WTC11 (cell line): ENCODE measurements around the gene KRT72. TPM values are rescaled to one million over a fixed set of nuclear protein-coding genes. Genes with fewer than 3 reads are reported as not detected.

Experiments
- ATAC-seq: fragments of 200-7000 bp; cut with Tn5 transposase; 2 replicates; pipeline ENCODE4 v1.10.0; 2021; ENCODE audit warnings: mild to moderate bottlenecking, moderate library complexity
- CTCF ChIA-PET: fragments of 300-600 bp; sonication (Branson Sonifier 250); formaldehyde crosslinking; loops from one replicate; lab custom pipeline; 2021; ENCODE audit warnings: antibody characterized with exemption; lab: Charles Lee
- POLR2A ChIA-PET: fragments of 350-600 bp; sonication (Branson Sonifier 250); formaldehyde crosslinking; loops from one replicate; lab custom pipeline; 2021; ENCODE audit warnings: antibody characterized with exemption; lab: Charles Lee
- DNase-seq: peaks from one replicate; pipeline ENCODE4 v3.0.0; 2021; ENCODE audit warnings: low spot score
- H3K27ac Mint-ChIP-seq: 2 replicates; pipeline ENCODE4 v1.8.0; 2021; ENCODE audit warnings: mixed read lengths
- H3K27me3 Mint-ChIP-seq: 2 replicates; pipeline ENCODE4 v1.8.0; 2021; ENCODE audit warnings: low read depth, mild to moderate bottlenecking, moderate library complexity, mixed read lengths
- H3K36me3 Mint-ChIP-seq: 2 replicates; pipeline ENCODE4 v1.8.0; 2021; ENCODE audit warnings: mixed read lengths
- H3K4me1 Mint-ChIP-seq: 2 replicates; pipeline ENCODE4 v1.8.0; 2022; ENCODE audit warnings: mixed read lengths
- H3K4me3 Mint-ChIP-seq: 2 replicates; pipeline ENCODE4 v1.8.0; 2021; ENCODE audit warnings: mild to moderate bottlenecking, moderate library complexity, mixed read lengths
- H3K9me3 Mint-ChIP-seq: 2 replicates; pipeline ENCODE4 v1.8.0; 2021; ENCODE audit warnings: mixed read lengths
- ATF1 ChIP-seq: sonication (generic); formaldehyde crosslinking; IDR thresholded peaks from 2 replicates; pipeline ENCODE4 v1.8.1; 2023; ENCODE audit warnings: mild to moderate bottlenecking, moderate library complexity, missing genetic modification reagents
- CBFB ChIP-seq: sonication (generic); formaldehyde crosslinking; IDR thresholded peaks from 2 replicates; pipeline ENCODE4 v1.8.1; 2022; ENCODE audit warnings: mild to moderate bottlenecking, low read depth, missing genetic modification reagents
- EMX1 ChIP-seq: fragments of 250-450 bp; sonication (Bioruptor Pico); IDR thresholded peaks from 2 replicates; pipeline ENCODE4 v1.8.0; 2021; ENCODE audit warnings: mild to moderate bottlenecking
- ESRRA ChIP-seq: sonication (generic); formaldehyde crosslinking; IDR thresholded peaks from 2 replicates; pipeline ENCODE4 v1.8.1; 2022; ENCODE audit warnings: mild to moderate bottlenecking, missing genetic modification reagents, borderline replicate concordance
- ETV6 ChIP-seq: sonication (generic); formaldehyde crosslinking; IDR thresholded peaks from 2 replicates; pipeline ENCODE4 v1.8.1; 2022; ENCODE audit warnings: mild to moderate bottlenecking, missing genetic modification reagents
- HMGA2 ChIP-seq: fragments of 250-450 bp; sonication (Bioruptor Pico); IDR thresholded peaks from 2 replicates; pipeline ENCODE4 v1.4.0; 2021; ENCODE audit warnings: mild to moderate bottlenecking, moderate library complexity
- KAT7 ChIP-seq: sonication (generic); formaldehyde crosslinking; IDR thresholded peaks from 2 replicates; pipeline ENCODE4 v1.8.1; 2023; ENCODE audit warnings: missing genetic modification reagents, mild to moderate bottlenecking, borderline replicate concordance
- MXD4 ChIP-seq: fragments of 250-450 bp; sonication (Bioruptor Pico); IDR thresholded peaks from 2 replicates; pipeline ENCODE4 v1.8.0; 2021; ENCODE audit warnings: mild to moderate bottlenecking, moderate library complexity, borderline replicate concordance
- SMAD4 ChIP-seq: sonication (generic); formaldehyde crosslinking; IDR thresholded peaks from 2 replicates; pipeline ENCODE4 v1.8.0; 2022; ENCODE audit warnings: mild to moderate bottlenecking, missing genetic modification reagents
- TCF7 ChIP-seq: sonication (generic); formaldehyde crosslinking; IDR thresholded peaks from 2 replicates; pipeline ENCODE4 v1.8.0; 2022; ENCODE audit warnings: mild to moderate bottlenecking, low read depth, missing genetic modification reagents, moderate library complexity
- TEAD1 ChIP-seq: sonication (generic); formaldehyde crosslinking; IDR thresholded peaks from 2 replicates; pipeline ENCODE4 v1.8.0; 2022; ENCODE audit warnings: mild to moderate bottlenecking, missing genetic modification reagents
- ZBTB21 ChIP-seq: sonication (generic); formaldehyde crosslinking; IDR thresholded peaks from 2 replicates; pipeline ENCODE4 v1.8.1; 2023; ENCODE audit warnings: mild to moderate bottlenecking, missing genetic modification reagents, borderline replicate concordance
- ZNF263 ChIP-seq: sonication (generic); formaldehyde crosslinking; IDR thresholded peaks from 2 replicates; pipeline ENCODE4 v1.8.1; 2022; ENCODE audit warnings: low read depth, mild to moderate bottlenecking, moderate library complexity, missing genetic modification reagents
- ZNF671 ChIP-seq: fragments of 250-450 bp; sonication (Bioruptor Pico); IDR thresholded peaks from 2 replicates; pipeline ENCODE4 v1.8.0; 2021; ENCODE audit warnings: mild to moderate bottlenecking
- total RNA-seq: library from RNA; stranded (reverse); gene quantifications from 3 replicates; pipeline ENCODE4 v1.2.3, GENCODE V29; 2021
- TF ChIP-seq, protein P1 (sequence below): sonication (generic); formaldehyde crosslinking; IDR thresholded peaks from 2 replicates; pipeline ENCODE4 v1.8.1; 2023; ENCODE audit warnings: mild to moderate bottlenecking, missing genetic modification reagents
- TF ChIP-seq, protein P2 (sequence below): sonication (generic); formaldehyde crosslinking; IDR thresholded peaks from 2 replicates; pipeline ENCODE4 v1.8.1; 2023; ENCODE audit warnings: mild to moderate bottlenecking, missing genetic modification reagents, moderate library complexity
- TF ChIP-seq, protein P3 (sequence below): sonication (generic); formaldehyde crosslinking; IDR thresholded peaks from 2 replicates; pipeline ENCODE4 v1.8.1; 2022; ENCODE audit warnings: mild to moderate bottlenecking, missing genetic modification reagents, moderate library complexity, borderline replicate concordance
- TF ChIP-seq, protein P4 (sequence below): sonication (generic); formaldehyde crosslinking; IDR thresholded peaks from 2 replicates; pipeline ENCODE4 v1.8.1; 2022; ENCODE audit warnings: missing genetic modification reagents, borderline replicate concordance
- TF ChIP-seq, protein P5 (sequence below): fragments of 250-450 bp; sonication (Bioruptor Pico); IDR thresholded peaks from 2 replicates; pipeline ENCODE4 v2.1.2; 2022; ENCODE audit warnings: mild to moderate bottlenecking, moderate library complexity
- TF ChIP-seq, protein P6 (sequence below): sonication (generic); formaldehyde crosslinking; IDR thresholded peaks from 2 replicates; pipeline ENCODE4 v1.8.0; 2023; ENCODE audit warnings: missing genetic modification reagents
- TF ChIP-seq, protein P7 (sequence below): sonication (generic); formaldehyde crosslinking; IDR thresholded peaks from 2 replicates; pipeline ENCODE4 v1.8.1; 2022; ENCODE audit warnings: low read depth, missing genetic modification reagents, borderline replicate concordance
- TF ChIP-seq, protein P8 (sequence below): sonication (generic); formaldehyde crosslinking; IDR thresholded peaks from 2 replicates; pipeline ENCODE4 v1.8.0; 2023; ENCODE audit warnings: mild to moderate bottlenecking, missing genetic modification reagents

Gene KRT72
- total RNA-seq, 1 experiment from 2014 or later: not detected

DNA sequence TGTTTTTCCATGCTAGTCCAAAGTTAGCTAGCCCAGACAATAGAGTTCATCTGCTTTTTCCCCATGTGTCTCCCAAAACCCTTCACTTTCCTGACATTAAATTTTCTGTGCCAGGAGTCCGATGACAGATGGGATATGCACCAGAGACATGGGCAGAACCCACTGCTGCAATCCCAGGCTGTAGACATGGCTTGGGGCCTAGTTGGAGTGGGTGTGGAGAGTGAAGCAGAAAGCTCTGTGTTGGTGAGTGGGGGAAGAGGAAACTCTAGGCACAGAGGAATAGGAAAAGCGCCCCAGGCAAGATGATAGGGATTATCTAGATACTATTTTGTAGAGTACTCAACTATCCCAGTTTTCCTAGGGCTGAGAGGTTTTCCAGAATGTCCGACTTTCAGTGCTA lies 22.8 kb downstream of the KRT72 start (continued):
- no peak for TF ChIP-seq SMAD4 (CRISPR knock-in tag)
- no peak for TF ChIP-seq ZBTB21 (CRISPR knock-in tag)
- TF ChIP-seq, protein P1, sequence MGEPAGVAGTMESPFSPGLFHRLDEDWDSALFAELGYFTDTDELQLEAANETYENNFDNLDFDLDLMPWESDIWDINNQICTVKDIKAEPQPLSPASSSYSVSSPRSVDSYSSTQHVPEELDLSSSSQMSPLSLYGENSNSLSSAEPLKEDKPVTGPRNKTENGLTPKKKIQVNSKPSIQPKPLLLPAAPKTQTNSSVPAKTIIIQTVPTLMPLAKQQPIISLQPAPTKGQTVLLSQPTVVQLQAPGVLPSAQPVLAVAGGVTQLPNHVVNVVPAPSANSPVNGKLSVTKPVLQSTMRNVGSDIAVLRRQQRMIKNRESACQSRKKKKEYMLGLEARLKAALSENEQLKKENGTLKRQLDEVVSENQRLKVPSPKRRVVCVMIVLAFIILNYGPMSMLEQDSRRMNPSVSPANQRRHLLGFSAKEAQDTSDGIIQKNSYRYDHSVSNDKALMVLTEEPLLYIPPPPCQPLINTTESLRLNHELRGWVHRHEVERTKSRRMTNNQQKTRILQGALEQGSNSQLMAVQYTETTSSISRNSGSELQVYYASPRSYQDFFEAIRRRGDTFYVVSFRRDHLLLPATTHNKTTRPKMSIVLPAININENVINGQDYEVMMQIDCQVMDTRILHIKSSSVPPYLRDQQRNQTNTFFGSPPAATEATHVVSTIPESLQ: no peak
- TF ChIP-seq CBFB (CRISPR knock-in tag): no peak
- no peak for TF ChIP-seq ATF1 (CRISPR knock-in tag)
- TF ChIP-seq EMX1: no peak
- TF ChIP-seq, all 79 proteins: peak for 0

DNA sequence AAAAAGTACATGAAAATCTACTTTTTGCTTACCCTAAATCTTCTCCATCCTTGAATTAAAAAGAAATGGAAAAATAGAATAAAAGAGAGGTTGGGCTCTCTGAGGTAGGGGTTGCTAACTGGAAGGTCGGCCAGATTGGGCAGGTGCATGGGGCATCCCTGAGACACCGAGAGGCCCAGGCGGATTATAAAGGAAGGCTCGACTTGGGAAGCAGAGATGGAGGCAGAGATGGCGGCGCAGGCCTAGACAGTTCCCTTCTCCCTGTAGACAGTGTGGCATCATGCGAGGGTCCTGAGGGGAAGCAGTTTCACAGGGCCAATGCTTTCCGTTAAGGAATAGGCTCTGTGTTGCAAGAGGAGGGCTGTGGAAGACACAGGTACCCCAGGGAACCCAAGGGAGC lies 23.9 kb downstream of the KRT72 start:
- DNase-seq (no peak), ATAC-seq (no peak)
- CTCF ChIA-PET: interaction anchor here (1.0 to 2.9 kb wide), 5 partner anchors 115 to 293 kb away, joined by 3 to 12 read pairs (median 6); no protein-coding TSS in a partner anchor
- H3K4me3 Mint-ChIP-seq: no peak overlapping the region
- POLR2A ChIA-PET: no interaction called here
- TF ChIP-seq TEAD1 (no peak), ZNF263 (CRISPR knock-in tag) (no peak), TCF7 (no peak), KAT7 (no peak), ZNF671 (CRISPR knock-in tag) (no peak), ETV6 (no peak), ESRRA (CRISPR knock-in tag) (no peak), HMGA2 (CRISPR knock-in tag) (no peak), MXD4 (CRISPR knock-in tag) (no peak)
- TF ChIP-seq, protein P2, sequence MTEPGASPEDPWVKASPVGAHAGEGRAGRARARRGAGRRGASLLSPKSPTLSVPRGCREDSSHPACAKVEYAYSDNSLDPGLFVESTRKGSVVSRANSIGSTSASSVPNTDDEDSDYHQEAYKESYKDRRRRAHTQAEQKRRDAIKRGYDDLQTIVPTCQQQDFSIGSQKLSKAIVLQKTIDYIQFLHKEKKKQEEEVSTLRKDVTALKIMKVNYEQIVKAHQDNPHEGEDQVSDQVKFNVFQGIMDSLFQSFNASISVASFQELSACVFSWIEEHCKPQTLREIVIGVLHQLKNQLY (CRISPR knock-in tag): no peak
- TF ChIP-seq, protein P3, sequence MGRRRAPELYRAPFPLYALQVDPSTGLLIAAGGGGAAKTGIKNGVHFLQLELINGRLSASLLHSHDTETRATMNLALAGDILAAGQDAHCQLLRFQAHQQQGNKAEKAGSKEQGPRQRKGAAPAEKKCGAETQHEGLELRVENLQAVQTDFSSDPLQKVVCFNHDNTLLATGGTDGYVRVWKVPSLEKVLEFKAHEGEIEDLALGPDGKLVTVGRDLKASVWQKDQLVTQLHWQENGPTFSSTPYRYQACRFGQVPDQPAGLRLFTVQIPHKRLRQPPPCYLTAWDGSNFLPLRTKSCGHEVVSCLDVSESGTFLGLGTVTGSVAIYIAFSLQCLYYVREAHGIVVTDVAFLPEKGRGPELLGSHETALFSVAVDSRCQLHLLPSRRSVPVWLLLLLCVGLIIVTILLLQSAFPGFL: no peak
- TF ChIP-seq, protein P4, sequence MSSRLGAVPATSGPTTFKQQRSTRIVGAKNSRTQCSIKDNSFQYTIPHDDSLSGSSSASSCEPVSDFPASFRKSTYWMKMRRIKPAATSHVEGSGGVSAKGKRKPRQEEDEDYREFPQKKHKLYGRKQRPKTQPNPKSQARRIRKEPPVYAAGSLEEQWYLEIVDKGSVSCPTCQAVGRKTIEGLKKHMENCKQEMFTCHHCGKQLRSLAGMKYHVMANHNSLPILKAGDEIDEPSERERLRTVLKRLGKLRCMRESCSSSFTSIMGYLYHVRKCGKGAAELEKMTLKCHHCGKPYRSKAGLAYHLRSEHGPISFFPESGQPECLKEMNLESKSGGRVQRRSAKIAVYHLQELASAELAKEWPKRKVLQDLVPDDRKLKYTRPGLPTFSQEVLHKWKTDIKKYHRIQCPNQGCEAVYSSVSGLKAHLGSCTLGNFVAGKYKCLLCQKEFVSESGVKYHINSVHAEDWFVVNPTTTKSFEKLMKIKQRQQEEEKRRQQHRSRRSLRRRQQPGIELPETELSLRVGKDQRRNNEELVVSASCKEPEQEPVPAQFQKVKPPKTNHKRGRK (CRISPR knock-in tag): no peak
- TF ChIP-seq, protein P5, sequence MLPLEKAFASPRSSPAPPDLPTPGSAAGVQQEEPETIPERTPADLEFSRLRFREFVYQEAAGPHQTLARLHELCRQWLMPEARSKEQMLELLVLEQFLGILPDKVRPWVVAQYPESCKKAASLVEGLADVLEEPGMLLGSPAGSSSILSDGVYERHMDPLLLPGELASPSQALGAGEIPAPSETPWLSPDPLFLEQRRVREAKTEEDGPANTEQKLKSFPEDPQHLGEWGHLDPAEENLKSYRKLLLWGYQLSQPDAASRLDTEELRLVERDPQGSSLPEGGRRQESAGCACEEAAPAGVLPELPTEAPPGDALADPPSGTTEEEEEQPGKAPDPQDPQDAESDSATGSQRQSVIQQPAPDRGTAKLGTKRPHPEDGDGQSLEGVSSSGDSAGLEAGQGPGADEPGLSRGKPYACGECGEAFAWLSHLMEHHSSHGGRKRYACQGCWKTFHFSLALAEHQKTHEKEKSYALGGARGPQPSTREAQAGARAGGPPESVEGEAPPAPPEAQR (CRISPR knock-in tag): no peak
- TF ChIP-seq, protein P6, sequence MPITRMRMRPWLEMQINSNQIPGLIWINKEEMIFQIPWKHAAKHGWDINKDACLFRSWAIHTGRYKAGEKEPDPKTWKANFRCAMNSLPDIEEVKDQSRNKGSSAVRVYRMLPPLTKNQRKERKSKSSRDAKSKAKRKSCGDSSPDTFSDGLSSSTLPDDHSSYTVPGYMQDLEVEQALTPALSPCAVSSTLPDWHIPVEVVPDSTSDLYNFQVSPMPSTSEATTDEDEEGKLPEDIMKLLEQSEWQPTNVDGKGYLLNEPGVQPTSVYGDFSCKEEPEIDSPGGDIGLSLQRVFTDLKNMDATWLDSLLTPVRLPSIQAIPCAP (CRISPR knock-in tag): no peak
- TF ChIP-seq, protein P7, sequence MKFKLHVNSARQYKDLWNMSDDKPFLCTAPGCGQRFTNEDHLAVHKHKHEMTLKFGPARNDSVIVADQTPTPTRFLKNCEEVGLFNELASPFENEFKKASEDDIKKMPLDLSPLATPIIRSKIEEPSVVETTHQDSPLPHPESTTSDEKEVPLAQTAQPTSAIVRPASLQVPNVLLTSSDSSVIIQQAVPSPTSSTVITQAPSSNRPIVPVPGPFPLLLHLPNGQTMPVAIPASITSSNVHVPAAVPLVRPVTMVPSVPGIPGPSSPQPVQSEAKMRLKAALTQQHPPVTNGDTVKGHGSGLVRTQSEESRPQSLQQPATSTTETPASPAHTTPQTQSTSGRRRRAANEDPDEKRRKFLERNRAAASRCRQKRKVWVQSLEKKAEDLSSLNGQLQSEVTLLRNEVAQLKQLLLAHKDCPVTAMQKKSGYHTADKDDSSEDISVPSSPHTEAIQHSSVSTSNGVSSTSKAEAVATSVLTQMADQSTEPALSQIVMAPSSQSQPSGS (CRISPR knock-in tag): no peak
- TF ChIP-seq, protein P8, sequence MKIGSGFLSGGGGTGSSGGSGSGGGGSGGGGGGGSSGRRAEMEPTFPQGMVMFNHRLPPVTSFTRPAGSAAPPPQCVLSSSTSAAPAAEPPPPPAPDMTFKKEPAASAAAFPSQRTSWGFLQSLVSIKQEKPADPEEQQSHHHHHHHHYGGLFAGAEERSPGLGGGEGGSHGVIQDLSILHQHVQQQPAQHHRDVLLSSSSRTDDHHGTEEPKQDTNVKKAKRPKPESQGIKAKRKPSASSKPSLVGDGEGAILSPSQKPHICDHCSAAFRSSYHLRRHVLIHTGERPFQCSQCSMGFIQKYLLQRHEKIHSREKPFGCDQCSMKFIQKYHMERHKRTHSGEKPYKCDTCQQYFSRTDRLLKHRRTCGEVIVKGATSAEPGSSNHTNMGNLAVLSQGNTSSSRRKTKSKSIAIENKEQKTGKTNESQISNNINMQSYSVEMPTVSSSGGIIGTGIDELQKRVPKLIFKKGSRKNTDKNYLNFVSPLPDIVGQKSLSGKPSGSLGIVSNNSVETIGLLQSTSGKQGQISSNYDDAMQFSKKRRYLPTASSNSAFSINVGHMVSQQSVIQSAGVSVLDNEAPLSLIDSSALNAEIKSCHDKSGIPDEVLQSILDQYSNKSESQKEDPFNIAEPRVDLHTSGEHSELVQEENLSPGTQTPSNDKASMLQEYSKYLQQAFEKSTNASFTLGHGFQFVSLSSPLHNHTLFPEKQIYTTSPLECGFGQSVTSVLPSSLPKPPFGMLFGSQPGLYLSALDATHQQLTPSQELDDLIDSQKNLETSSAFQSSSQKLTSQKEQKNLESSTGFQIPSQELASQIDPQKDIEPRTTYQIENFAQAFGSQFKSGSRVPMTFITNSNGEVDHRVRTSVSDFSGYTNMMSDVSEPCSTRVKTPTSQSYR: no peak
- TF ChIP-seq, all 79 proteins: peak for 0
- no peak overlapping the region for H3K27ac Mint-ChIP-seq
- no peaks in the 10 kb centered on the region for H3K9me3 Mint-ChIP-seq
- no peaks in the 10 kb centered on the region for H3K27me3 Mint-ChIP-seq
- H3K36me3 Mint-ChIP-seq: no peaks in the 10 kb centered on the region
- 0 out of 2 replicates have a peak, but pooled peaks cover 2% of the 10 kb centered on the region for H3K4me1 Mint-ChIP-seq
